Activated CD4-positive, alpha-beta T cell treated with anti-CD3 and anti-CD28 coated beads, Interleukin-2, Interleukin-4, amounts not matched to agents 100 ng/mL and 50 ng/mL, durations not matched to agents 16 hours and 8 hours (primary cell): ENCODE results near the gene BCL2.

Experiments
- DNase-seq: peaks from one replicate; pipeline ENCODE4 v3.0.0-alpha.2; 2020; ENCODE audit warnings: low spot score

Gene BCL2

GRCh38 chr18:63083555-63083954, 236.0 kb downstream of the BCL2 start:
- DNase-seq = no peak

DNA sequence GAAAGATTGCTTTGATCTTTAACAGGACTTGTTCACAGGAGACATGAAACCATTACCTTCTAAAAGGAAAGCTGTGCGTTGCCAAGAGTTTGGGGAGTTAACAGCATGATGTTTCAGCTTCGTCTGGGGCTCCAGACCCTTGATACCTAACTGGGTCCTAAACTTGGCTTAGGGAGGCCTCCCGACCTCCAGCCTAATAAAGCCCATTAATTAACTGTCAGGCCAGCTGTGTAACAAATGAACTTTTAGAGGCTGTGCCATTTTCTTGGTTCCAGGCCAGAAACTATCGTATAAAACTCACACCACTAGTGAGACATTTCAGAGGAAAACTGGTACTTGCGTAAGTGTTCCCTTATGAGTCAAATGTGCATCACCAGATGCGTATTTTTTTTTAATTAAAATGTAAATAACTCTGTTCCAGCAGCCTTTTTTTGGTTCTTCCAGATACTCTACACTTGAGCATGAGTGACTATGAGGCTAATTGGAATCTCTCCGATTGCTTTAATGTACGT, 236.5 kb downstream of the BCL2 start:
- DNase-seq = no peak

DNA sequence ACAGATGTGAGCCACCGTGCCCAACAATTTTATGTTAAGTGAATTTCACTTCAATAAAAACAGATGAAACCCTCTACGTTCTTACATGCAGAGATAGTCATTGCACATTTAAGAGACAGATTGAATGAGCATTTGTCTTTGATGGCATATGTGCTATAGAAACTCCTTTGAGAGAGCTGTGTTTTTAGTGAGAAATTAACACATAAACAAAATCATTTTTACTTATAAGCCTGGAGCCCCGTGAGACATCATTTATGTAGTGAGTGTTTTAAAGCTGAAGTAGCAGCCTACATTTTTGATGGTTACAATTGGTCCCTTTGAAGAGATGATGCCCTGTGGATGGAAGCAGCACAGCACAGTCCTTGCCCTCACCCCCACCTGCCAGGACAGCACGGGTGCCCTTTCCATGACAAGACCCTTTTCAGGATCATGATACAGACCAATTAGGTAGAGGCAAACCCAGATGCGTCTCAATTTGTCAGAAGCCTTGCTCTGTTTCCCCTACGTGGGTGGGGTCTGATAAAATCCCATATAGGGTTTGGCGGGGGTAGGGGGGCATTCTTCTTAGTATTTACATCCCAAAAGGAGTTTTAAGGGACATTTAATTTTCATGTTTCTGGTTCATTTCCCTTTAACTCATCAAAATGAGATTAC, 237.1 kb downstream of the BCL2 start:
- no peak for DNase-seq

GRCh38 chr18:63079114-63079513, 240.5 kb downstream of the BCL2 start:
- DNase-seq = peak; percentile 25

DNA sequence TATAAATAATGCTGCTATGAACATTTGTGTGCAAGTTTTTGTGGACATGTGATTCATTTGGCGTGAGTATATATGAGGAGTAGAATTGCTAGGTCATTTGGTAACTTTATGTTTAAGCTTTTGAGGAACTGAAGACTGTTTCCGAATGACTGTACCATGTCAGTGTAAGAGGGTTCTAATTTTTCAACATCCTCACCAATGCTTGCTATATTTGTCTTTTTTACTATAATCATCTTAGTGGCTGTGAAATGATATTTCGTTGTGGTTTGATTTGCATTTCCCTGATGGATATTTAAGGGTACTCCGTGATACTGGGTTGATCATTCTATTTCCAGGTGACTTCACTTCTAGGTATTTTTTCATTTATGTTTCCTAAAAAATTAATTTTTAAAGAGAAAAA, 241.1 kb downstream of the BCL2 start:
- DNase-seq = peak; percentile 37

GRCh38 chr18:63074981-63075404, 244.6 kb downstream of the BCL2 start:
- DNase-seq = peak; percentile 58

DNA sequence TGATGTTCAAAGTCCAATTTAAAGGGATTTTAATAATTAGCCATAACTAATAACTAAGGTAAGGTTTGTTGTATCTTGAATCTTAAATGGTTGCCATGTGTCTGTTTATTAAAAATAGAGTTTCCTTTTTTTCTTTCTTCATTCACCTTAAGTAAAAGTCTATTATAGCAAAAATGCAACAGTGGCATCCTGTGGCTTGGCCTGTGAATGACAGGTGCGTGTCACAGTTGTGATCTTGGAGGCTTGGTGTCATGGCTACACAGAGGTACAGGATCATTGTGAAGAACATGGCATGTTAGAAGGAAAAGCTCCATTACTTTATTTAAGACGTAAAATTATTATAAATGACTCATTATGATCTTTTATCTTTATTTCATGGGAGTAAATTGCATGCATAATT, 246.1 kb downstream of the BCL2 start:
- peak; percentile 30 for DNase-seq
